ENCODE measurements around the gene PLEKHM1.

PLEKHM1 gene

DNA sequence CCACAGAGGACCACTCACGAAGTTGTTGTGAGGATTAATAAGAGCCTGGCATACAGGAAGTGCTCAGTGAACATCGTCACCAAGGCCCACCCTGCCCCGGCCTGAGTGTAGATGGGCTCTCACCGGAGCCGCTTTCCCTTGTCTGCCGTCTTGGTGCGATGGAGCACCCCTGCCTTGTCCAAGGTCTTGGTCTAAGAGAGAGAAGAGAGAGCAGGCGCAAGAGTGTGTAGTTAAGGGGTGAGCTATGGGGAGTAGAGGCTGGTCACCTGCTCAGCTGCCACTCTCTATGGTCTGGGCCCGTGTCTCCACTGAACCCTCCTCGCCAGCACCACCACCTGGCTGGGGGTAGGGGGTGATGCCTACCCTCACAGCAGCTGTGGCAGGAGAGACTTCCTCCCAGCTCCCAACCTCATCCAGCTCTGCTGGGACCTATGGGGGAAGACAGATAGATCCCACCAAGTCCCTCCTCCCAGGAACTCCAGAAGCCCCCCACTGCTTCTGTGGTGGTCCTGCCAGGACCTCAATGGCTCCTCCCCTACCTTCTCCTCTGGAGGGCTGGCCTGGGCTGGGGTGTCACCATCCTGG lies 86.5 kb downstream of the PLEKHM1 start:
- Histone ChIP-seq H3K36me3 (ENCODE audit: control insufficient read depth in 1 of 2, insufficient read depth in 2 of 2, low read length in 2 of 2) (peaks cover 10 to 16% of the 10 kb centered on the region in 2 experiments), H3K18ac (ENCODE audit: low read length) (no peak overlapping the region), H4K91ac (ENCODE audit: low read depth, low read length) (no peak overlapping the region), H2BK120ac (ENCODE audit: insufficient read depth, low read length, poor library complexity) (no peak overlapping the region), H3K23ac (ENCODE audit: low read length) (no peak overlapping the region), H4K8ac (ENCODE audit: low read depth, low read length) (no peak overlapping the region), H3K14ac (ENCODE audit: low read length) (no peak overlapping the region), H2BK5ac (ENCODE audit: low read depth, low read length, poor library complexity) (no peak overlapping the region), H3K9ac (ENCODE audit: low read length) (no peak overlapping the region), H3K79me1 (ENCODE audit: low read length) (no peaks in the 10 kb centered on the region), H3K27me3 (ENCODE audit: insufficient read depth, low read length) (no peaks in the 10 kb centered on the region), H2AK5ac (ENCODE audit: low read length) (no peak overlapping the region), H3K9me3 (ENCODE audit: insufficient read depth, low read depth, low read length) (no peaks in the 10 kb centered on the region), H3K4ac (ENCODE audit: low read depth, low read length) (no peak overlapping the region), H3K4me3 (ENCODE audit: low read depth, low read length) (no peak overlapping the region), H3K4me2 (ENCODE audit: low read length) (no peak overlapping the region), H4K12ac (ENCODE audit: low read depth, low read length) (no peak overlapping the region), H3K79me2 (ENCODE audit: control insufficient read depth, insufficient read depth, low read length, poor library complexity) (no peaks in the 10 kb centered on the region), H3K27ac (ENCODE audit: low read depth, low read length) (no peak overlapping the region), H3K4me1 (ENCODE audit: control insufficient read depth in 1 of 2, insufficient read depth in 2 of 2, low read length in 2 of 2) (peaks cover 10% of the 10 kb centered on the region in 2 experiments), H2BK12ac (ENCODE audit: low read length) (no peak overlapping the region), H2AFZ (ENCODE audit: insufficient read depth, low read length, poor library complexity) (no peak overlapping the region)
- no peak for DNase-seq
- WGBS (ENCODE audit: extremely low coverage, insufficient coverage, insufficient read length), result no CpG with 5 or more reads among the region's 10 CpGs

GRCh38 chr17:45402916-45403315 lies 87.6 kb downstream of the PLEKHM1 start:
- Histone ChIP-seq H3K4me3 (ENCODE audit: low read depth, low read length) (no peak overlapping the region), H3K4ac (ENCODE audit: low read depth, low read length) (no peak overlapping the region), H2AFZ (ENCODE audit: insufficient read depth, low read length, poor library complexity) (no peak overlapping the region), H4K8ac (ENCODE audit: low read depth, low read length) (no peak overlapping the region), H3K18ac (ENCODE audit: low read length) (no peak overlapping the region), H2BK12ac (ENCODE audit: low read length) (no peak overlapping the region), H3K27ac (ENCODE audit: low read depth, low read length) (no peak overlapping the region), H3K14ac (ENCODE audit: low read length) (no peak overlapping the region), H2AK5ac (ENCODE audit: low read length) (no peak overlapping the region), H3K23ac (ENCODE audit: low read length) (no peak overlapping the region), H2BK5ac (ENCODE audit: low read depth, low read length, poor library complexity) (no peak overlapping the region), H3K79me1 (ENCODE audit: low read length) (no peaks in the 10 kb centered on the region), H4K91ac (ENCODE audit: low read depth, low read length) (no peak overlapping the region), H2BK120ac (ENCODE audit: insufficient read depth, low read length, poor library complexity) (no peak overlapping the region), H3K36me3 (ENCODE audit: control insufficient read depth in 1 of 2, insufficient read depth in 2 of 2, low read length in 2 of 2) (peaks cover 10 to 16% of the 10 kb centered on the region in 2 experiments), H3K9me3 (ENCODE audit: insufficient read depth, low read depth, low read length) (no peaks in the 10 kb centered on the region), H4K12ac (ENCODE audit: low read depth, low read length) (no peak overlapping the region), H3K4me2 (ENCODE audit: low read length) (no peak overlapping the region), H3K9ac (ENCODE audit: low read length) (no peak overlapping the region), H3K4me1 (ENCODE audit: control insufficient read depth in 1 of 2, insufficient read depth in 2 of 2, low read length in 2 of 2) (peaks cover 4 to 7% of the 10 kb centered on the region in 2 experiments), H3K79me2 (ENCODE audit: control insufficient read depth, insufficient read depth, low read length, poor library complexity) (no peaks in the 10 kb centered on the region), H3K27me3 (ENCODE audit: insufficient read depth, low read length) (no peaks in the 10 kb centered on the region)
- no peak for DNase-seq
- no CpG with 5 or more reads among the region's 1 CpG for WGBS (ENCODE audit: extremely low coverage, insufficient coverage, insufficient read length)

DNA sequence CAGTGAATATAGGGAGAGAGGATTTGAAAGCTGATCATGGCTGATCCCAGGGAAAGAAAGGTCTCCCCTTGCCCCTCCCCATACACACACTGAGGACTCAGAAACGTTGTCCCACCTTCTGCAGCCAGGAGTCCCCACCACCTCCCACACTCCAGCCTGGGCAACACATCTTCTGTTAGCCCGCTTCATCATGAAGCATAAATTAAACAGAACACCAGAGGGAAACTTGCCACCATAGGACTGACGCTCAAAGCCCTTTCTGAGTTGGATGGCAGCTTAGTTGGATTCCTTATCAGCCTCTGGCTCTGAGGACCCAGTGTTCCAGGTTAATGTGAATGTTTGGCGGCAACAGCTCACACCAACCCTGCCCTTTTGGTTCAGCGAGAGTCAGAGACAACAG lies 91.7 kb downstream of the PLEKHM1 start:
- H3K14ac ChIP-seq (ENCODE audit: low read length), result no peak overlapping the region
- H4K91ac ChIP-seq (ENCODE audit: low read depth, low read length), result no peak overlapping the region
- no peak overlapping the region for H3K4me2 ChIP-seq (ENCODE audit: low read length)
- no peak overlapping the region for H3K18ac ChIP-seq (ENCODE audit: low read length)
- no peak overlapping the region for H2BK120ac ChIP-seq (ENCODE audit: insufficient read depth, low read length, poor library complexity)
- no peaks in the 10 kb centered on the region for H3K79me2 ChIP-seq (ENCODE audit: control insufficient read depth, insufficient read depth, low read length, poor library complexity)
- H2BK12ac ChIP-seq (ENCODE audit: low read length), result no peak overlapping the region
- no peak for DNase-seq
- H2BK5ac ChIP-seq (ENCODE audit: low read depth, low read length, poor library complexity), result no peak overlapping the region
- H3K4me1 ChIP-seq (ENCODE audit: control insufficient read depth in 1 of 2, insufficient read depth in 2 of 2, low read length in 2 of 2), result no peaks in the 10 kb centered on the region
- no peak overlapping the region for H3K27ac ChIP-seq (ENCODE audit: low read depth, low read length)
- H3K27me3 ChIP-seq (ENCODE audit: insufficient read depth, low read length), result no peaks in the 10 kb centered on the region
- H4K12ac ChIP-seq (ENCODE audit: low read depth, low read length), result no peak overlapping the region
- no CpG with 5 or more reads among the region's 5 CpGs for WGBS (ENCODE audit: extremely low coverage, insufficient coverage, insufficient read length)
- no peak overlapping the region for H3K4me3 ChIP-seq (ENCODE audit: low read depth, low read length)
- no peak overlapping the region for H2AK5ac ChIP-seq (ENCODE audit: low read length)
- H3K79me1 ChIP-seq (ENCODE audit: low read length), result no peaks in the 10 kb centered on the region
- no peak overlapping the region for H3K4ac ChIP-seq (ENCODE audit: low read depth, low read length)
- H3K9me3 ChIP-seq (ENCODE audit: insufficient read depth, low read depth, low read length), result peaks cover 2% of the 10 kb centered on the region
- no peak overlapping the region for H2AFZ ChIP-seq (ENCODE audit: insufficient read depth, low read length, poor library complexity)
- no peak overlapping the region for H3K23ac ChIP-seq (ENCODE audit: low read length)
- no peak overlapping the region for H4K8ac ChIP-seq (ENCODE audit: low read depth, low read length)
- H3K36me3 ChIP-seq (ENCODE audit: control insufficient read depth in 1 of 2, insufficient read depth in 2 of 2, low read length in 2 of 2), result peaks cover 10 to 17% of the 10 kb centered on the region in 2 experiments
- H3K9ac ChIP-seq (ENCODE audit: low read length), result no peak overlapping the region

DNA sequence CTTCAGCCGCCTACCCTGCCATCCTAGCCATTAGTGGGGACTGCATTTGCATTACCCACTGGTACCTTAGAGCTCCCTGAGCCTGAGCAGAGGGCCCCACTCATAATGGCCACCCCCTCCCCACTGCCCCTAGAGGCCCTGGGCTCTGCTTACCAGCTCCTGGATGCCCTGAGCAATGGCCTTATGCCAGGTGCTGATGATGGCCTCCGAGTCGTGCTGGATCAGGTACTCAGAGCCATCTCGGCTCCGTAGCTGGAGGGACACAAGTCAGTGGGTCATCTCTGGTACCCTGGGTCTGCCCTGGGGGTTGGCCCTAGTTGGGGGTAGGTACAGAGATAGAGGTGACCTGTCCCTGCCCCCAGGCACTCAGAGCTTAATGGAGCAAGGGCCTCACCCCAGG lies 92.7 kb downstream of the PLEKHM1 start:
- Histone ChIP-seq H4K12ac (ENCODE audit: low read depth, low read length) (no peak overlapping the region), H2BK5ac (ENCODE audit: low read depth, low read length, poor library complexity) (no peak overlapping the region), H3K23ac (ENCODE audit: low read length) (no peak overlapping the region), H4K8ac (ENCODE audit: low read depth, low read length) (no peak overlapping the region), H3K4me3 (ENCODE audit: low read depth, low read length) (no peak overlapping the region), H3K18ac (ENCODE audit: low read length) (no peak overlapping the region), H3K9me3 (ENCODE audit: insufficient read depth, low read depth, low read length) (peaks cover 2% of the 10 kb centered on the region), H3K9ac (ENCODE audit: low read length) (no peak overlapping the region), H2AFZ (ENCODE audit: insufficient read depth, low read length, poor library complexity) (no peak overlapping the region), H3K4ac (ENCODE audit: low read depth, low read length) (no peak overlapping the region), H3K79me2 (ENCODE audit: control insufficient read depth, insufficient read depth, low read length, poor library complexity) (no peaks in the 10 kb centered on the region), H3K27ac (ENCODE audit: low read depth, low read length) (no peak overlapping the region), H3K36me3 (ENCODE audit: control insufficient read depth in 1 of 2, insufficient read depth in 2 of 2, low read length in 2 of 2) (peaks cover 4 to 15% of the 10 kb centered on the region in 2 experiments), H3K4me2 (ENCODE audit: low read length) (no peak overlapping the region), H3K4me1 (ENCODE audit: control insufficient read depth in 1 of 2, insufficient read depth in 2 of 2, low read length in 2 of 2) (no peaks in the 10 kb centered on the region), H2AK5ac (ENCODE audit: low read length) (no peak overlapping the region), H2BK120ac (ENCODE audit: insufficient read depth, low read length, poor library complexity) (no peak overlapping the region), H2BK12ac (ENCODE audit: low read length) (no peak overlapping the region), H3K79me1 (ENCODE audit: low read length) (no peaks in the 10 kb centered on the region), H4K91ac (ENCODE audit: low read depth, low read length) (no peak overlapping the region), H3K14ac (ENCODE audit: low read length) (no peak overlapping the region), H3K27me3 (ENCODE audit: insufficient read depth, low read length) (no peaks in the 10 kb centered on the region)
- no peak for DNase-seq
- WGBS (ENCODE audit: extremely low coverage, insufficient coverage, insufficient read length), result no CpG with 5 or more reads among the region's 5 CpGs

All from trophoblast cell (in vitro differentiated cells and primary cell).